Liver (tissue), 3 donors: Measurements from ENCODE around the gene PDE5A.

Experiments
- CTCF ChIP-seq: fragments of 150-350 bp; IDR thresholded peaks from 2 replicates; pipeline ENCODE4 v1.5.1; 2017; ENCODE audit warnings: improper control_type of control experiment, low read depth, low read length; ENCODE audit not compliant: missing input control
- JUND ChIP-seq, 2 donors: IDR thresholded peaks; 2 replicates each; pipeline ENCODE4 v1.6.1; 2016; ENCODE audit warnings: antibody characterized with exemption in 2 of 2
- RAD21 ChIP-seq, 2 donors: IDR thresholded peaks; 2 replicates each; pipeline ENCODE4 v1.6.1; 2016; ENCODE audit warnings: antibody characterized with exemption in 2 of 2, mild to moderate bottlenecking in 2 of 2
- REST ChIP-seq: IDR thresholded peaks from 2 replicates; pipeline ENCODE4 v1.6.1; 2016; ENCODE audit warnings: antibody characterized with exemption, mild to moderate bottlenecking
- donor health status: healthy.
- donor health status: healthy.

- no peak for TF ChIP-seq CTCF
- no peak for TF ChIP-seq REST
- TF ChIP-seq RAD21 (IDR thresholded peaks at IDR 0.05) = no peak
- no peak for TF ChIP-seq JUND (IDR thresholded peaks at IDR 0.05)
Observed at GRCh38 chr4:119657111-119657611, 28.6 kb upstream of the PDE5A start.
